RWPE2 (cell line): ENCODE results near the gene KIAA1755.

Source experiments
- ATAC-seq: fragments of 200-7000 bp; cut with Tn5 transposase; 3 replicates; pipeline ENCODE4 v1.9.1; 2021; ENCODE audit warnings: low read depth
- DNase-seq: peaks from one replicate; pipeline ENCODE4 v3.0.0-alpha.2; 2020; ENCODE audit warnings: low spot score
- H3K27ac ChIP-seq: fragments of 450-650 bp; 2 replicates; pipeline ENCODE4 v1.5.1; 2017; ENCODE audit warnings: mild to moderate bottlenecking; ENCODE audit not compliant: poor library complexity, severe bottlenecking
- H3K27me3 ChIP-seq: fragments of 250-450 bp; sonication (Bioruptor Pico); 2 replicates; pipeline ENCODE4 v1.5.1; 2021; ENCODE audit warnings: mild to moderate bottlenecking, moderate library complexity; ENCODE audit not compliant: insufficient read depth, poor library complexity, severe bottlenecking
- H3K36me3 ChIP-seq: fragments of 250-450 bp; sonication (Bioruptor Pico); 2 replicates; pipeline ENCODE4 v1.5.1; 2020; ENCODE audit warnings: low read depth, mild to moderate bottlenecking, moderate library complexity
- H3K4me1 ChIP-seq: fragments of 250-450 bp; sonication (Bioruptor Pico); 2 replicates; pipeline ENCODE4 v1.5.1; 2021; ENCODE audit warnings: mild to moderate bottlenecking, moderate library complexity; ENCODE audit not compliant: insufficient read depth, poor library complexity, severe bottlenecking
- H3K4me3 ChIP-seq: fragments of 250-450 bp; sonication (Bioruptor Pico); 2 replicates; pipeline ENCODE4 v1.5.1; 2021; ENCODE audit warnings: mild to moderate bottlenecking, moderate library complexity; ENCODE audit not compliant: severe bottlenecking
- H3K9me3 ChIP-seq: fragments of 250-450 bp; sonication (Bioruptor Pico); 2 replicates; pipeline ENCODE4 v1.5.1; 2021; ENCODE audit warnings: mild to moderate bottlenecking, moderate library complexity; ENCODE audit not compliant: severe bottlenecking
- TF ChIP-seq, protein P1 (sequence below): fragments of 450-650 bp; IDR thresholded peaks from one replicate; pipeline ENCODE4 v1.5.1; 2017; ENCODE audit warnings: mild to moderate bottlenecking, moderate library complexity; ENCODE audit not compliant: poor library complexity, severe bottlenecking

The KIAA1755 gene

DNA sequence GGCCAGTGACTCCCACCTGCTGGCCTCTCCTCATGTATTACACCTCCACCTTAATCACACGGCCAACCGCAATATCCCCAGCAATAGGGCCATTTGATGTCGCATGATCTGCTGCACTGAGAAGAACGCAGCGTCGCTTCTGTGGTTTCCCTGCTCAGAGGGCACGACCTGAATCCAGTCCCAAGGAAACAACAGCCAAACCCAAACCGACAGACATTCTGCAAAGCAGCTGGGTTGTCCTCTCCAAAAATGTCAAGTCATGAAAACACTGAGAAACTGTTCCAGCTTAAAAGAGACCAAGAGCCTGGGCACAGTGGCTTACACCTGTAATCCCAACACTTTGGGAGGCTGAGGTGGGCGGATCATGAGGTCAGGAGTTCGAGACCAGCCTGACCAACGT is 35.9 kb upstream of the KIAA1755 start:
- Histone ChIP-seq H3K27me3 (no peaks in the 10 kb centered on the region), H3K4me1 (no peaks in the 10 kb centered on the region), H3K27ac (no peak overlapping the region), H3K36me3 (no peaks in the 10 kb centered on the region), H3K9me3 (no peaks in the 10 kb centered on the region), H3K4me3 (no peak overlapping the region)
- ATAC-seq (no peak), DNase-seq (no peak)
- TF ChIP-seq, protein P1, sequence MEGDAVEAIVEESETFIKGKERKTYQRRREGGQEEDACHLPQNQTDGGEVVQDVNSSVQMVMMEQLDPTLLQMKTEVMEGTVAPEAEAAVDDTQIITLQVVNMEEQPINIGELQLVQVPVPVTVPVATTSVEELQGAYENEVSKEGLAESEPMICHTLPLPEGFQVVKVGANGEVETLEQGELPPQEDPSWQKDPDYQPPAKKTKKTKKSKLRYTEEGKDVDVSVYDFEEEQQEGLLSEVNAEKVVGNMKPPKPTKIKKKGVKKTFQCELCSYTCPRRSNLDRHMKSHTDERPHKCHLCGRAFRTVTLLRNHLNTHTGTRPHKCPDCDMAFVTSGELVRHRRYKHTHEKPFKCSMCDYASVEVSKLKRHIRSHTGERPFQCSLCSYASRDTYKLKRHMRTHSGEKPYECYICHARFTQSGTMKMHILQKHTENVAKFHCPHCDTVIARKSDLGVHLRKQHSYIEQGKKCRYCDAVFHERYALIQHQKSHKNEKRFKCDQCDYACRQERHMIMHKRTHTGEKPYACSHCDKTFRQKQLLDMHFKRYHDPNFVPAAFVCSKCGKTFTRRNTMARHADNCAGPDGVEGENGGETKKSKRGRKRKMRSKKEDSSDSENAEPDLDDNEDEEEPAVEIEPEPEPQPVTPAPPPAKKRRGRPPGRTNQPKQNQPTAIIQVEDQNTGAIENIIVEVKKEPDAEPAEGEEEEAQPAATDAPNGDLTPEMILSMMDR, result no peak

DNA sequence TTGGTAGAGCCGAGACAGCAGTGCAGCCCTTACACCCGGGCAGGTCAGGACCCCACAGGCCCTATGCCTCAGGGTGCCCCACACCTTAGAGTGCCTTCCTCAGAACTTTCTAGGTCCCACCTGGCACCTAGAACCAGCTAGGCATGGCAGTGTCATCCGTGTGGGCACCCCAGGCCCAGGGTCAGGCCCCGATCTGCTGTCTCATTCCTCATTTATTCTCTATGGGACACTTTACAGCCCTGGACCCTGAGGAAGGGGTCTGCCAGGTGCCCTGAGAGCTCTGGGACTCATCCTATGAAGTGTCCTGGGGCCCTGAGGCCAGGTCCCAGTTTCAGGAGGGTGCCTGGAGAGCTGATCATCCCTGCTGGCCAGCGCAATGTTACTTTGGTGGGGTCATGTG is 35.3 kb upstream of the KIAA1755 start:
- DNase-seq, result no peak

DNA sequence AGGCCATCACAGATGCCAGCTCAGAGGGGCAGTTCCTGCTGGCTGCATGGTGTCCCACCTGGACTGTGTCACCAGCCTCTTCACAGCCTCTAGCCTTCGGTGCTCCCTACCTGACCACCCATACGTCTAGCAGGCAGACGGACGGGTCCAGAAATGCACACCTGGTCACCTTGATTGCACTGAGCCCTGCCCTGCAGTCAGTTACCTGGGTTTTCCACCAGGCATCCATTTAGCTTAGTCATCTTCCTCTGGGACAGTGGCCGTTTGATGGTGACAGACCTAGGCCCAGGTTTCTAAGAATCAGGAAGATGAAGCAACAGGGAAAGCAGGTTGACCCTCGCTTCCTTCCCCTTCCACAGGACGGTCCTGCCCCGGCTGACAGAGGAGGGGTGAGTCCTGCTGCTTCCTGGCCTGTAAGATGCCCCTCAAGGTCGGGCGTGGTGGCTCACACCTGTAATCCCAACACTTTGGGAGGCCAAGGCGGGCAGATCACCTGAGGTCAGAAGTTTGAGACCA is 33.6 kb upstream of the KIAA1755 start:
- Histone ChIP-seq H3K4me1 (no peaks in the 10 kb centered on the region), H3K36me3 (no peaks in the 10 kb centered on the region), H3K27ac (no peak overlapping the region), H3K4me3 (no peak overlapping the region), H3K9me3 (no peaks in the 10 kb centered on the region), H3K27me3 (no peaks in the 10 kb centered on the region)
- DNase-seq (no peak), ATAC-seq (no peak)
- TF ChIP-seq, protein P1, result no peak

More for the DNA sequence above, 35.3 kb upstream of the KIAA1755 start:
- Histone ChIP-seq H3K4me3 (no peak overlapping the region), H3K27ac (no peak overlapping the region), H3K36me3 (no peaks in the 10 kb centered on the region), H3K4me1 (no peaks in the 10 kb centered on the region), H3K27me3 (no peaks in the 10 kb centered on the region), H3K9me3 (no peaks in the 10 kb centered on the region)
- ATAC-seq, result no peak
- TF ChIP-seq, protein P1, result no peak

DNA sequence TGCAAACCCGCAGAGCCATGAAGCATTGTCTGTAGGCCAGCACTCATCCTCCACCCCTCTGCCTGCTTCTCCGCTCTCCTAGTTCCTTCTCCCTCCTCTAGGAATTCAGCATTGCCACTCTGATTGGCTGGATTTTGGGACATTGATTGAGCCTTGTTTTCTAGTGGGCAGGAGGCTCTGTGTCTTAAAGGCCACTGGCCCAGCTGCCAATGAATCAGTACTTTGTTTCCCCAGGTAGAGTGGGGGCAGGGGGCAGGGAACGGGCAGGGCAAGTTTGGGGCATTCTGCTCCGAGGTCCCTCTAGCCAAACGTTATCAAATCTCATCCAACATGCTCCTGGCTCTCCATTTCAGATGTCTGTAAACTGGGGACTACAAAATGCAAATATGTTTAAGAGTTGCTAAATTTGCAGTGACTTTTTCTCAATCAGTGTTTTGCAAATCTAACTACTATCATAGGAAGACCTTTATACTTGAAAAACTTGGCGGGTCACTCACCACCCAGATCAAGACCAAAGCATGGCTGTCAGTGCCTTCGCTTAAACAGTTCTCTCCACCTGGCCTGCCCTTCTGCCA is 33.0 kb upstream of the KIAA1755 start:
- DNase-seq (no peak), ATAC-seq (no peak)
- Histone ChIP-seq H3K27me3 (no peaks in the 10 kb centered on the region), H3K9me3 (no peaks in the 10 kb centered on the region), H3K27ac (no peak overlapping the region), H3K36me3 (no peaks in the 10 kb centered on the region), H3K4me1 (no peaks in the 10 kb centered on the region), H3K4me3 (no peak overlapping the region)
- TF ChIP-seq, protein P1, result no peak

DNA sequence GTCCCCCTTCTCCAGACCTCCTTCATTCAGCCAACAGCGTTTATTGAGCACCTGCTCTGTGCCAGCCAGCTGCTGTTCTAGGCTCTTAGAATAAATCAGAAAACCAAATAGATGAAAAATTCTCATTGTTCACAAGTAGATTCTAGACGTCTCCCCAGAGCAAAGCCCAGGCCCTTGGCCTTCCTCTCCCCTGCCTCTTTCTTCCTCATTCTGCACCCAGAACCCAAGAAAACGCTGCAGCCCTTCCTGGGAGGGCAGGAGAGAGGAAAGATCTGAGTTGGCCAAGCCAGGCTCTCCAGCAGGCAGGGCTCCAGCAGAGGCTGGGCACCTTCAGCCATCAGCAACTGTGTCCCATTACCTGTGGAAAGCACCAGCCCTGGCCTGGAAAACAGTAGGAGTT is 31.4 kb upstream of the KIAA1755 start:
- ATAC-seq (no peak), DNase-seq (no peak)
- TF ChIP-seq, protein P1, result no peak
- Histone ChIP-seq H3K36me3 (no peaks in the 10 kb centered on the region), H3K27ac (no peak overlapping the region), H3K9me3 (no peaks in the 10 kb centered on the region), H3K4me1 (no peaks in the 10 kb centered on the region), H3K4me3 (no peak overlapping the region), H3K27me3 (no peaks in the 10 kb centered on the region)
